Kidney (tissue), 14 donors: ENCODE measurements around the gene DEPDC4. TPM values are rescaled to one million over a fixed set of nuclear protein-coding genes. Genes with fewer than 3 reads are reported as not detected.

Experiments
- DNase-seq, 5 donors: peaks; one replicate each; pipeline ENCODE4 v3.0.0-alpha.2; 2013 to 2020
- FAIRE-seq: peaks from 2 replicates; lab custom pipeline; 2012; peaks lifted over from hg19 to GRCh38; lab: Jason Lieb, UNC
- H3K27ac ChIP-seq, 2 donors: one replicate each; pipeline ENCODE4 v1.7.0; 2013; ENCODE audit warnings: low read depth in 2 of 2, low read length in 2 of 2, inconsistent platforms in 1 of 2
- H3K27me3 ChIP-seq: one replicate; pipeline ENCODE4 v1.7.1; 2013; ENCODE audit warnings: low read length, inconsistent platforms; ENCODE audit not compliant: control insufficient read depth, insufficient read depth
- H3K36me3 ChIP-seq, 3 donors: one replicate each; pipeline versions ENCODE4 v1.7.0 to v1.7.1; 2013; ENCODE audit warnings: low read length in 3 of 3, control low read depth in 1 of 3, inconsistent platforms in 1 of 3; ENCODE audit not compliant: insufficient read depth in 3 of 3, control insufficient read depth in 2 of 3
- H3K4me1 ChIP-seq, 3 donors: one replicate each; pipeline versions ENCODE4 v1.7.0 to v1.7.1; 2013; ENCODE audit warnings: low read length in 3 of 3, inconsistent platforms in 1 of 3, low read depth in 1 of 3; ENCODE audit not compliant: control insufficient read depth in 2 of 3, insufficient read depth in 2 of 3
- H3K4me3 ChIP-seq, 3 donors: one replicate each; pipeline versions ENCODE4 v1.7.0 to v1.8.1; 2013; ENCODE audit warnings: low read length in 3 of 3, control low read depth in 1 of 3, inconsistent platforms in 1 of 3
- H3K9ac ChIP-seq, 3 donors: one replicate each; pipeline versions ENCODE4 v1.7.0 to v1.7.1; 2013; ENCODE audit warnings: low read length in 3 of 3, control low read depth in 1 of 3, inconsistent platforms in 1 of 3
- H3K9me3 ChIP-seq, 3 donors: one replicate each; pipeline versions ENCODE4 v1.7.0 to v1.7.1; 2013; ENCODE audit warnings: low read length in 3 of 3, control low read depth in 1 of 3, inconsistent platforms in 1 of 3; ENCODE audit not compliant: control insufficient read depth in 2 of 3, insufficient read depth in 1 of 3
- intact Hi-C: fragments of 100-400 bp; cut with DNase I; formaldehyde crosslinking; loops from one replicate; pipeline ENCODE4 v1.11.1; 2022
- polyA plus RNA-seq: library from polyadenylated mRNA; stranded (reverse); fragments of 350-450 nt; fragmentation: Illumina TruSeq; extraction: RNeasy Lipid Tissue Mini Kit (QIAGEN cat#74804); gene quantifications from one replicate; pipeline ENCODE4 v1.2.3, GENCODE V29; 2014; ENCODE audit warnings: low read depth, low replicate concordance; ENCODE audit not compliant: insufficient read depth
- total RNA-seq: library from RNA; stranded (reverse); fragmentation: NEBNext Ultra II Directional; extraction: Animal tissue kit (Norgen Biotek cat#: 25700); gene quantifications from one replicate; pipeline ENCODE4 v1.2.1, GENCODE V29; 2021
- TF ChIP-seq, protein P1 (sequence below): IDR thresholded peaks from 3 replicates; pipeline ENCODE4 v1.5.1; 2012; ENCODE audit warnings: mild to moderate bottlenecking, moderate library complexity, borderline replicate concordance; ENCODE audit not compliant: insufficient read depth; ENCODE audit errors: extremely low read depth
- donor health status: control.
- donor health status: control.
- donor health status: control.
- donor health status: control.
- donor health status: control.
- donor health status: DM: yes; HTN: yes; CAD: no.
- donor health status: Normal renal cell carcinoma (clear cell type).

DEPDC4 gene
- total and polyA plus RNA-seq, 2 donors from 2014 or later = 1.1 to 1.4 TPM

- no peak overlapping the region for H3K4me3 ChIP-seq
- H3K4me1 ChIP-seq = peaks cover 4 to 10% (median 7%) of the 10 kb centered on the region in 3 donors
- no peaks in the 10 kb centered on the region for H3K27me3 ChIP-seq
- intact Hi-C loops = no loop called here
- FAIRE-seq (no peak), DNase-seq (no peak)
- H3K9ac ChIP-seq = no peak overlapping the region
- H3K27ac ChIP-seq = no peak overlapping the region
- no peaks in the 10 kb centered on the region for H3K36me3 ChIP-seq
- H3K9me3 ChIP-seq = no peaks in the 10 kb centered on the region
- TF ChIP-seq, protein P1, sequence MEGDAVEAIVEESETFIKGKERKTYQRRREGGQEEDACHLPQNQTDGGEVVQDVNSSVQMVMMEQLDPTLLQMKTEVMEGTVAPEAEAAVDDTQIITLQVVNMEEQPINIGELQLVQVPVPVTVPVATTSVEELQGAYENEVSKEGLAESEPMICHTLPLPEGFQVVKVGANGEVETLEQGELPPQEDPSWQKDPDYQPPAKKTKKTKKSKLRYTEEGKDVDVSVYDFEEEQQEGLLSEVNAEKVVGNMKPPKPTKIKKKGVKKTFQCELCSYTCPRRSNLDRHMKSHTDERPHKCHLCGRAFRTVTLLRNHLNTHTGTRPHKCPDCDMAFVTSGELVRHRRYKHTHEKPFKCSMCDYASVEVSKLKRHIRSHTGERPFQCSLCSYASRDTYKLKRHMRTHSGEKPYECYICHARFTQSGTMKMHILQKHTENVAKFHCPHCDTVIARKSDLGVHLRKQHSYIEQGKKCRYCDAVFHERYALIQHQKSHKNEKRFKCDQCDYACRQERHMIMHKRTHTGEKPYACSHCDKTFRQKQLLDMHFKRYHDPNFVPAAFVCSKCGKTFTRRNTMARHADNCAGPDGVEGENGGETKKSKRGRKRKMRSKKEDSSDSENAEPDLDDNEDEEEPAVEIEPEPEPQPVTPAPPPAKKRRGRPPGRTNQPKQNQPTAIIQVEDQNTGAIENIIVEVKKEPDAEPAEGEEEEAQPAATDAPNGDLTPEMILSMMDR = no peak
Observed at GRCh38 chr12:100273782-100274181, 6.9 kb upstream of the DEPDC4 start.

GRCh38 chr12:100268835-100269564 lies 2.1 kb upstream of the DEPDC4 start:
- Histone ChIP-seq H3K9me3 (no peaks in the 10 kb centered on the region), H3K36me3 (no peaks in the 10 kb centered on the region), H3K4me1 (peaks cover 4 to 12% (median 12%) of the 10 kb centered on the region in 3 donors), H3K9ac (peak overlapping the region; percentile 10 to 63 (median 21)), H3K4me3 (peak overlapping the region; percentile 17 to 83 (median 79)), H3K27me3 (no peaks in the 10 kb centered on the region), H3K27ac (no peak overlapping the region)
- TF ChIP-seq, protein P1 = no peak
- no peak for FAIRE-seq
- peak in 1 of 5 donors; percentile 8 for DNase-seq
- intact Hi-C loops = no loop called here

DNA sequence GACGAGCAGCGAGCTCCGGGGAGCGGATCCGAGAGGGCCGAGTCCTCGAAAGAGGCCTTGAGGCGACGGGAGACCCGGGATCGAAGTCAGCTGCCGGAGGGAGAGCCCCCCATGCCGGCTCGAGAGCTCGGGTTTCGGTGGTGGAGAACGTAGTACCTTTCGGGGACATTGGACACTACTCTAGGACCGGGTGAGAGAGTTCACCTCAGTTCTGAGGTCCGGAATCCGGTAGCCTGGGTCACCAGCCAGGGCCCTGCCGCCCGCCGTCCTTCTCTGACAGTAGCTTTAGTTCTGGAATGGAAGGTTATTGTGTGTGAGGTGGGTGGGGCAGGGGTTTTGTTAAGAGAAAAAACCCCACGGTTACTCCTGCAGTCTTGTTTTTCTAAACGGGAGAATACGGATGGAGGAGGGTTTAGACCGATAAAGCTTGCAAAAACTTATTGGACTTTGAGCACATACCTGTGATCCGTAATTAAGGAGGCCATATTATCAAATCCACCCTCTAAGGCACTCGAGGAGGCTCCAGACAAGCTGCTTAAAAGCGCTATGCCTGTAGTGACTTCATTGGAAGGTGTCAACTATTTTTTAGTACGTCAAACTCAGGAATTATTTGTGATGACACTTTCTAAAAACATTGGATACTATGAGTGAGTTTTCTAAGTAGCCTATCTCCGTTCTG lies 863 bp upstream of the DEPDC4 start:
- no peaks in the 10 kb centered on the region for H3K36me3 ChIP-seq
- peaks cover 4 to 12% (median 9%) of the 10 kb centered on the region in 3 donors for H3K4me1 ChIP-seq
- TF ChIP-seq, protein P1 = no peak
- no peaks in the 10 kb centered on the region for H3K9me3 ChIP-seq
- H3K9ac ChIP-seq = peak overlapping the region; percentile 34 to 98 (median 72)
- H3K27ac ChIP-seq = peak overlapping the region; percentile 92 to 93
- peak in 2 of 5 donors; percentile 58 to 67 for DNase-seq
- H3K4me3 ChIP-seq = peak overlapping the region; percentile 79 to 95 (median 83)
- H3K27me3 ChIP-seq = no peaks in the 10 kb centered on the region
- FAIRE-seq = no peak
- intact Hi-C loops = no loop called here
